Measurements from ENCODE around the gene FAM83E. TPM values are rescaled to one million over a fixed set of nuclear protein-coding genes. Genes with fewer than 3 reads are reported as not detected.

Gene FAM83E
- total and polyA plus RNA-seq, 3 donors from 2014 or later = 0.99 to 2.2 (median 1.6) TPM

GRCh38 chr19:48629599-48630295 lies 14.9 kb upstream of the FAM83E start:
- no peak for TF ChIP-seq POLR2A (IDR thresholded peaks at IDR 0.05)
- TF ChIP-seq CTCF (IDR thresholded peaks at IDR 0.05) = no peak
- no peaks in the 10 kb centered on the region for H3K27me3 ChIP-seq

GRCh38 chr19:48629297-48629598 lies 14.4 kb upstream of the FAM83E start:
- no peak for DNase-seq
- Histone ChIP-seq H3K36me3 (ENCODE audit: low read depth, missing control alignments) (no peaks in the 10 kb centered on the region), H3K4me3 (peak overlapping the region in 1 of 2 donors; percentile 40), H3K27ac (peak overlapping the region; percentile 87 to 98), H3K4me1 (peaks cover 47% of the 10 kb centered on the region), H3K27me3 (no peaks in the 10 kb centered on the region), H3K9me3 (no peaks in the 10 kb centered on the region)
- TF ChIP-seq CTCF (IDR thresholded peaks at IDR 0.05) = no peak
- TF ChIP-seq POLR2A (IDR thresholded peaks at IDR 0.05) = no peak
- intact Hi-C loops (cut with DNase I; ENCODE audit: low total_unique reads) = no loop called here
- 54 to 62% methylated on average over 14 to 22 of the region's 22 CpGs for WGBS, 2 donors

More at GRCh38 chr19:48629599-48630295, 14.9 kb upstream of the FAM83E start:
- Histone ChIP-seq H3K4me1 (peaks cover 46% of the 10 kb centered on the region), H3K9me3 (no peaks in the 10 kb centered on the region), H3K36me3 (ENCODE audit: low read depth, missing control alignments) (no peaks in the 10 kb centered on the region), H3K4me3 (peak overlapping the region in 1 of 2 donors; percentile 40), H3K27ac (peak overlapping the region; percentile 87 to 98)
- WGBS, 2 donors = 48 to 57% methylated on average over 19 to 47 of the region's 48 CpGs
- DNase-seq = peak; percentile 65
- intact Hi-C loops (cut with DNase I; ENCODE audit: low total_unique reads) = no loop called here

- Histone ChIP-seq H3K27me3 (no peaks in the 10 kb centered on the region), H3K4me3 (no peak overlapping the region), H3K9me3 (no peaks in the 10 kb centered on the region), H3K27ac (peak overlapping the region; percentile 41 to 87), H3K4me1 (peaks cover 42% of the 10 kb centered on the region), H3K36me3 (ENCODE audit: low read depth, missing control alignments) (no peaks in the 10 kb centered on the region)
- WGBS, 2 donors = 77 to 79% methylated on average over 22 to 34 of the region's 34 CpGs
- no peak for DNase-seq
- no peak for TF ChIP-seq CTCF (IDR thresholded peaks at IDR 0.05)
- TF ChIP-seq POLR2A (IDR thresholded peaks at IDR 0.05) = no peak
- intact Hi-C loops (cut with DNase I; ENCODE audit: low total_unique reads) = no loop called here
Measured at GRCh38 chr19:48628486-48629296, 13.8 kb upstream of the FAM83E start.

- DNase-seq = no peak
- H3K27me3 ChIP-seq = no peaks in the 10 kb centered on the region
- peaks cover 41% of the 10 kb centered on the region for H3K4me1 ChIP-seq
- H3K9me3 ChIP-seq = no peaks in the 10 kb centered on the region
- no peak overlapping the region for H3K27ac ChIP-seq
- H3K4me3 ChIP-seq = no peak overlapping the region
- H3K36me3 ChIP-seq (ENCODE audit: low read depth, missing control alignments) = no peaks in the 10 kb centered on the region
- intact Hi-C loops (cut with DNase I; ENCODE audit: low total_unique reads) = no loop called here
- WGBS, 2 donors = 89 to 90% methylated on average over 7 to 17 of the region's 17 CpGs
- TF ChIP-seq POLR2A (IDR thresholded peaks at IDR 0.05) = no peak
- TF ChIP-seq CTCF (IDR thresholded peaks at IDR 0.05) = no peak
Measured at GRCh38 chr19:48627865-48628314, 13.0 kb upstream of the FAM83E start.

Data from testis (tissue), 3 donors.